Neural progenitor cell (in vitro differentiated cells): ENCODE data around the gene TBC1D23.

ENCODE experiments used
- EZH2 ChIP-seq: fragments of 200-600 bp; sonication (generic); IDR thresholded peaks from 2 replicates; pipeline ENCODE4 v1.6.1; 2017; ENCODE audit warnings: antibody characterized with exemption, mild to moderate bottlenecking, moderate library complexity
- TF ChIP-seq, protein P1 (sequence below): fragments of 200-600 bp; sonication (generic); IDR thresholded peaks from 2 replicates; pipeline ENCODE4 v1.5.1; 2017; ENCODE audit warnings: antibody characterized with exemption, mild to moderate bottlenecking

GRCh38 chr3:100266531-100266930 lies 5.7 kb downstream of the TBC1D23 start:
- TF ChIP-seq, protein P1, sequence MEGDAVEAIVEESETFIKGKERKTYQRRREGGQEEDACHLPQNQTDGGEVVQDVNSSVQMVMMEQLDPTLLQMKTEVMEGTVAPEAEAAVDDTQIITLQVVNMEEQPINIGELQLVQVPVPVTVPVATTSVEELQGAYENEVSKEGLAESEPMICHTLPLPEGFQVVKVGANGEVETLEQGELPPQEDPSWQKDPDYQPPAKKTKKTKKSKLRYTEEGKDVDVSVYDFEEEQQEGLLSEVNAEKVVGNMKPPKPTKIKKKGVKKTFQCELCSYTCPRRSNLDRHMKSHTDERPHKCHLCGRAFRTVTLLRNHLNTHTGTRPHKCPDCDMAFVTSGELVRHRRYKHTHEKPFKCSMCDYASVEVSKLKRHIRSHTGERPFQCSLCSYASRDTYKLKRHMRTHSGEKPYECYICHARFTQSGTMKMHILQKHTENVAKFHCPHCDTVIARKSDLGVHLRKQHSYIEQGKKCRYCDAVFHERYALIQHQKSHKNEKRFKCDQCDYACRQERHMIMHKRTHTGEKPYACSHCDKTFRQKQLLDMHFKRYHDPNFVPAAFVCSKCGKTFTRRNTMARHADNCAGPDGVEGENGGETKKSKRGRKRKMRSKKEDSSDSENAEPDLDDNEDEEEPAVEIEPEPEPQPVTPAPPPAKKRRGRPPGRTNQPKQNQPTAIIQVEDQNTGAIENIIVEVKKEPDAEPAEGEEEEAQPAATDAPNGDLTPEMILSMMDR, result no peak
- TF ChIP-seq EZH2, result no peak
